Measurements from ENCODE around the gene CLMP.
A peak's percentile ranks its signal among the peaks of the same experiment; 100 is the strongest.

The CLMP gene

DNA sequence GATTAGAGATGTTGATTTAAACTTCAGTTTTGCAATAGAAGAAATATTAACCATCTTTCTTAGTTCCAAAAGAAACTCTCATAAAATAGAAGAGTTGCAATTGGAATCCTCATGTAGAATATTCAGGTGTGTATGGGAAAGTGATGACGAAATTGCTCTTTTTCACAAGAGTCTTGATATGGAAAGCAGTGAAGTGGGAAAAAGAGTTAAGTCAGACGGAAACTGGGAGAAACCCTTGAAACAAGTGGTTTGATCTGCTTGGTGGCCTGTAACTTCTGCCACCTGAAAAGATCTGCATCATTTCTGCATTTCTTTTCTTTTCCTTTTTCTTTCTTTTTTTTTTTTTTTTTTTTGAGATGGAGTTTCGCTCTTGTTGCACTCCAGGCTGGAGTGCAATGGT lies 41.8 kb upstream of the CLMP start:
- TF ChIP-seq CREB5 (CRISPR knock-in tag; IDR thresholded peaks at IDR 0.05; ENCODE audit: low read depth) (no peak), GLIS3 (CRISPR knock-in tag; IDR thresholded peaks at IDR 0.05) (no peak), ESRRG (CRISPR knock-in tag; IDR thresholded peaks at IDR 0.05) (no peak), OSR1 (CRISPR knock-in tag; IDR thresholded peaks at IDR 0.05) (no peak), SNAI2 (CRISPR knock-in tag; IDR thresholded peaks at IDR 0.05) (no peak), ZFP3 (CRISPR knock-in tag; IDR thresholded peaks at IDR 0.05) (no peak), RARB (CRISPR knock-in tag; IDR thresholded peaks at IDR 0.05) (no peak), ARNTL (CRISPR knock-in tag; IDR thresholded peaks at IDR 0.05; ENCODE audit: borderline replicate concordance, low read depth) (no peak), PATZ1 (CRISPR knock-in tag; IDR thresholded peaks at IDR 0.05; ENCODE audit: borderline replicate concordance) (no peak), PPARA (CRISPR knock-in tag; IDR thresholded peaks at IDR 0.05; ENCODE audit: borderline replicate concordance) (no peak), ISL1 (CRISPR knock-in tag; IDR thresholded peaks at IDR 0.05) (no peak), ZFP30 (CRISPR knock-in tag; IDR thresholded peaks at IDR 0.05) (no peak), ZC3H10 (CRISPR knock-in tag; IDR thresholded peaks at IDR 0.05) (no peak), ZNF565 (CRISPR knock-in tag; conservative IDR thresholded peaks at IDR 0.05; ENCODE audit: low read depth) (no peak)
- TF ChIP-seq, protein P1, sequence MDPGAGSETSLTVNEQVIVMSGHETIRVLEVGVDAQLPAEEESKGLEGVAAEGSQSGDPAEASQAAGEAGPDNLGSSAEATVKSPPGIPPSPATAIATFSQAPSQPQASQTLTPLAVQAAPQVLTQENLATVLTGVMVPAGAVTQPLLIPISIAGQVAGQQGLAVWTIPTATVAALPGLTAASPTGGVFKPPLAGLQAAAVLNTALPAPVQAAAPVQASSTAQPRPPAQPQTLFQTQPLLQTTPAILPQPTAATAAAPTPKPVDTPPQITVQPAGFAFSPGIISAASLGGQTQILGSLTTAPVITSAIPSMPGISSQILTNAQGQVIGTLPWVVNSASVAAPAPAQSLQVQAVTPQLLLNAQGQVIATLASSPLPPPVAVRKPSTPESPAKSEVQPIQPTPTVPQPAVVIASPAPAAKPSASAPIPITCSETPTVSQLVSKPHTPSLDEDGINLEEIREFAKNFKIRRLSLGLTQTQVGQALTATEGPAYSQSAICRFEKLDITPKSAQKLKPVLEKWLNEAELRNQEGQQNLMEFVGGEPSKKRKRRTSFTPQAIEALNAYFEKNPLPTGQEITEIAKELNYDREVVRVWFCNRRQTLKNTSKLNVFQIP (CRISPR knock-in tag; IDR thresholded peaks at IDR 0.05; ENCODE audit: borderline replicate concordance, low read depth) = no peak
- ATAC-seq = no peak

- TF ChIP-seq ISL1 (CRISPR knock-in tag; IDR thresholded peaks at IDR 0.05) (peak; percentile 96), PPARA (CRISPR knock-in tag; IDR thresholded peaks at IDR 0.05; ENCODE audit: borderline replicate concordance) (no peak), ZC3H10 (CRISPR knock-in tag; IDR thresholded peaks at IDR 0.05) (no peak), CREB5 (CRISPR knock-in tag; IDR thresholded peaks at IDR 0.05; ENCODE audit: low read depth) (peak; percentile 15; the same call in 1 of the 2 replicates), CSDC2 (CRISPR knock-in tag; IDR thresholded peaks at IDR 0.05) (no peak), SNAI2 (CRISPR knock-in tag; IDR thresholded peaks at IDR 0.05) (0 out of 2 replicates have a peak, but pooled peaks have one; percentile 22)
- peak; percentile 59 for ATAC-seq
Measured at GRCh38 chr11:123235656-123236261, 40.7 kb upstream of the CLMP start.

DNA sequence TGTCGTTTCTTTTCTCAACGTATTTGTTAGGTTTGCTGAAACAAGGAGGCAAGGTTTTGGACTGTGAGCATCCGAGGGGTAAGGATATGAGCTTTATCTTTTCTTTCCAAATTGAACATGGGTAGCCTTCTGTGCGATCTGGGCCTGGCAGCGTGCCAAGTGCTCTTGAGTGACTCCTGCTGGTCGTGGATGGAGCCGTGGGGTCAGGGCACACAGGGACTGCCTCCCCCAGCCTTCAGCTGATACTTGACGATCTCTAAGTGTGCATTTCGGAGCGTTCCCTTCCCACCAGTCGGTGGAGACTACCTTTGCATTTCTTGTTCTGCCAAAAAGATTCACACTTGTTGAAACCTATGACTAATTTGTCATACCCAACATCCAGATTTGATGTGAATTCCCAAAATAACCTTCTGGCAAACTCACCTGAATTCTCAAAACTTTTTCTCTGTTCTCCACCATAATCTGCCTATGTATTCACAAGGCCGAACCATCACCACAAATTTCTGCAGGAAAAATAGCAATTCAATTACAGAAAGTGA lies 40.1 kb upstream of the CLMP start:
- ATAC-seq = peak; percentile 17; the same call in 2 of the 3 replicates
- TF ChIP-seq CSRNP3 (CRISPR knock-in tag; IDR thresholded peaks at IDR 0.05) (no peak), ZNF565 (CRISPR knock-in tag; conservative IDR thresholded peaks at IDR 0.05; ENCODE audit: low read depth) (no peak), ZC3H10 (CRISPR knock-in tag; IDR thresholded peaks at IDR 0.05) (no peak), CREB5 (CRISPR knock-in tag; IDR thresholded peaks at IDR 0.05; ENCODE audit: low read depth) (no peak), RARB (CRISPR knock-in tag; IDR thresholded peaks at IDR 0.05) (no peak), ZFP3 (CRISPR knock-in tag; IDR thresholded peaks at IDR 0.05) (no peak), ZFP30 (CRISPR knock-in tag; IDR thresholded peaks at IDR 0.05) (no peak), SNAI2 (CRISPR knock-in tag; IDR thresholded peaks at IDR 0.05) (no peak), ESRRG (CRISPR knock-in tag; IDR thresholded peaks at IDR 0.05) (no peak)
- TF ChIP-seq, protein P1 (CRISPR knock-in tag; IDR thresholded peaks at IDR 0.05; ENCODE audit: borderline replicate concordance, low read depth) = no peak

Measured in SK-N-SH treated with all-trans-retinoic acid at 6 μM for 48 hours (cell line).